Measurements from ENCODE around the gene BEND7.

The BEND7 gene

DNA sequence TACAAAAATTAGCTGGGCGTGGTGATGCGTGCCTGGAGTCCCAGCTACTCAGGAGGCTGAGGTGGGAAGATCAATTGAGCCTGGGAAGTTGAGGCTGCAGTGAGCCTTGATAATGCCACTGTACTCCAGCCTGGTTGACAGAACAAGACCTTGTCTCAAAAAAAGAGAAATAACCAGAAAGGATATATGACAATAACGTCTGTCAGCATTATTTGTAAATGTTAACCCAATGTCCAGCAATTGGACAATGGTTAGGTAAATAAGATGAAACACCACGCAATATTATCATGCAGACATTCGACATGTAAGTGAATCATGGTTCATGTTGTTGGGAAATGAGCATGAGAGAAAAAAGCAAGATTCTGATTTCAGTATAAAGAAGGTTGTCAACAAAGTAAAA is 136.1 kb downstream of the BEND7 start:
- no peak for DNase-seq (ENCODE audit: low read depth in 1 of 2, low spot score in 1 of 2)
- no peak overlapping the region for H3K4me3 ChIP-seq (replicated peaks; ENCODE audit: insufficient read depth, low read length)
- no peak overlapping the region for H3K27ac ChIP-seq (replicated peaks)
- TF ChIP-seq CTCF (IDR thresholded peaks at IDR 0.05; ENCODE audit: insufficient read depth, low read length) = no peak
- TF ChIP-seq SPI1 (IDR thresholded peaks at IDR 0.05; ENCODE audit: borderline replicate concordance, low read depth) = no peak
- TF ChIP-seq POLR2AphosphoS5 (IDR thresholded peaks at IDR 0.05; ENCODE audit: low read depth) = no peak
- TF ChIP-seq, protein P1, sequence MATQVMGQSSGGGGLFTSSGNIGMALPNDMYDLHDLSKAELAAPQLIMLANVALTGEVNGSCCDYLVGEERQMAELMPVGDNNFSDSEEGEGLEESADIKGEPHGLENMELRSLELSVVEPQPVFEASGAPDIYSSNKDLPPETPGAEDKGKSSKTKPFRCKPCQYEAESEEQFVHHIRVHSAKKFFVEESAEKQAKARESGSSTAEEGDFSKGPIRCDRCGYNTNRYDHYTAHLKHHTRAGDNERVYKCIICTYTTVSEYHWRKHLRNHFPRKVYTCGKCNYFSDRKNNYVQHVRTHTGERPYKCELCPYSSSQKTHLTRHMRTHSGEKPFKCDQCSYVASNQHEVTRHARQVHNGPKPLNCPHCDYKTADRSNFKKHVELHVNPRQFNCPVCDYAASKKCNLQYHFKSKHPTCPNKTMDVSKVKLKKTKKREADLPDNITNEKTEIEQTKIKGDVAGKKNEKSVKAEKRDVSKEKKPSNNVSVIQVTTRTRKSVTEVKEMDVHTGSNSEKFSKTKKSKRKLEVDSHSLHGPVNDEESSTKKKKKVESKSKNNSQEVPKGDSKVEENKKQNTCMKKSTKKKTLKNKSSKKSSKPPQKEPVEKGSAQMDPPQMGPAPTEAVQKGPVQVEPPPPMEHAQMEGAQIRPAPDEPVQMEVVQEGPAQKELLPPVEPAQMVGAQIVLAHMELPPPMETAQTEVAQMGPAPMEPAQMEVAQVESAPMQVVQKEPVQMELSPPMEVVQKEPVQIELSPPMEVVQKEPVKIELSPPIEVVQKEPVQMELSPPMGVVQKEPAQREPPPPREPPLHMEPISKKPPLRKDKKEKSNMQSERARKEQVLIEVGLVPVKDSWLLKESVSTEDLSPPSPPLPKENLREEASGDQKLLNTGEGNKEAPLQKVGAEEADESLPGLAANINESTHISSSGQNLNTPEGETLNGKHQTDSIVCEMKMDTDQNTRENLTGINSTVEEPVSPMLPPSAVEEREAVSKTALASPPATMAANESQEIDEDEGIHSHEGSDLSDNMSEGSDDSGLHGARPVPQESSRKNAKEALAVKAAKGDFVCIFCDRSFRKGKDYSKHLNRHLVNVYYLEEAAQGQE (IDR thresholded peaks at IDR 0.05; ENCODE audit: insufficient replicate concordance, low read depth) = no peak
- no peak for TF ChIP-seq GABPA (IDR thresholded peaks at IDR 0.05; ENCODE audit: low read depth)
- no peaks in the 10 kb centered on the region for H3K27me3 ChIP-seq (ENCODE audit: insufficient read depth, poor library complexity, severe bottlenecking)
